H1 (cell line): Measurements from ENCODE around the gene ZNF25.

Experiments
- ASH2L ChIP-seq: fragments of 200-600, 300-600 bp; sonication (generic); IDR thresholded peaks from one replicate; pipeline ENCODE4 v1.7.1; 2017; ENCODE audit warnings: low read length
- BACH1 ChIP-seq: IDR thresholded peaks from 2 replicates; pipeline ENCODE4 v1.6.1; 2012; ENCODE audit warnings: low read length, improper control_type of control experiment
- BRCA1 ChIP-seq: IDR thresholded peaks from 2 replicates; pipeline ENCODE4 v1.6.1; 2012; ENCODE audit warnings: low read depth, low read length, improper control_type of control experiment
- JUN ChIP-seq: IDR thresholded peaks from 2 replicates; pipeline ENCODE4 v1.6.1; 2011; ENCODE audit warnings: low read depth, mild to moderate bottlenecking, improper control_type of control experiment, low read length

DNA sequence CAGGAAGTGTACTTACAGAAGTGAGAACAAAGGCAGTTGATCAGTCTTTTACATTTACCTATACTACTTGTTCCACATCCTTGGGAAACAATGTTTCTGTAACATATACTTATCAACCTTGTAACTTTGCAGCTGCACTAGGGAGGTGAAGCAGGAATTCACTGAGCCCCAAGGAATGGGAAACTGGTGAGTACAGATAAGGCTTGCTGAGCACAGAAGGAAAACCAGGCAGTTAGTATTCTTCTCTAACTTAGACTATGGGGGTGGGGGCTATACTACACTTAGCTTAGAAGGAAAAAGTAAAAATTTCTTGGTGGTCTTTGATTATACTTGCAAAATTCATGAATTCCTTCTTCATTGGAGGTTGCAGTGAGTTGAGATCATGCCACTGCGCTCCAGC lies 27.1 kb upstream of the ZNF25 start:
- no peak for TF ChIP-seq BRCA1
- no peak for TF ChIP-seq BACH1
- no peak for TF ChIP-seq JUN
- TF ChIP-seq ASH2L, result no peak
